Vagina (tissue), 2 donors: Measurements from ENCODE around the gene MIF4GD. TPM values are rescaled to one million over a fixed set of nuclear protein-coding genes. Genes with fewer than 3 reads are reported as not detected.
"Not testable (repeated sequence)": the region's sequence is repeated elsewhere in the genome, so short reads cannot be mapped to it uniquely, and the experiment has no call there.

ENCODE experiments used
- DNase-seq, 2 donors: peaks; one replicate each; pipeline ENCODE4 v3.0.0-alpha.2; 2017; ENCODE audit errors: extremely low spot score in 2 of 2
- H3K27ac ChIP-seq: fragments of 200-600 bp; sonication (generic); one replicate; pipeline ENCODE4 v1.5.1; 2019
- H3K27me3 ChIP-seq: fragments of 200-600 bp; sonication (generic); one replicate; pipeline ENCODE4 v1.5.1; 2019
- H3K36me3 ChIP-seq, 2 donors: fragments of 200-600 bp; sonication (generic); one replicate each; pipeline ENCODE4 v1.5.1; 2017 to 2019
- H3K4me1 ChIP-seq: fragments of 200-600 bp; sonication (generic); one replicate; pipeline ENCODE4 v1.5.1; 2019
- H3K4me3 ChIP-seq, 2 donors: fragments of 200-600 bp; sonication (generic); 1 replicate in 1 of 2; 2 replicates in 1 of 2; pipeline ENCODE4 v1.5.1; 2016 to 2019
- H3K9me3 ChIP-seq: fragments of 200-600 bp; sonication (generic); one replicate; pipeline ENCODE4 v1.5.1; 2019
- POLR2A ChIP-seq, 2 donors: fragments of 450-650 bp; IDR thresholded peaks; one replicate each; pipeline ENCODE4 v1.6.1; 2017; ENCODE audit warnings: antibody characterized with exemption in 2 of 2, mild to moderate bottlenecking in 2 of 2, moderate library complexity in 2 of 2
- POLR2AphosphoS5 ChIP-seq, 2 donors: sonication (generic); formaldehyde crosslinking; IDR thresholded peaks; one replicate each; pipeline ENCODE4 v1.9.0; 2017; ENCODE audit warnings: antibody characterized with exemption in 2 of 2, mild to moderate bottlenecking in 2 of 2, low read depth in 1 of 2; ENCODE audit not compliant: insufficient read depth in 1 of 2
- intact Hi-C: fragments of 100-400 bp; cut with DNase I; formaldehyde crosslinking; loops from one replicate; pipeline ENCODE4 v1.15.1; 2023
- total RNA-seq: library from RNA; depleted of rRNA; stranded (reverse); fragments of >200 nt; gene quantifications from one replicate; pipeline ENCODE4 v1.2.3, GENCODE V29; 2016
- TF ChIP-seq, protein P1 (sequence below), 3 experiments: fragments of 450-650 bp in 2 of 3; fragments of 200-600 bp in 1 of 3; sonication (generic) in 1 of 3; IDR thresholded peaks; one replicate each; pipeline ENCODE4 v1.5.1; 2017 to 2019; ENCODE audit warnings: antibody characterized with exemption in 3 of 3, mild to moderate bottlenecking in 2 of 3, moderate library complexity in 2 of 3

The MIF4GD gene
- total RNA-seq, 1 donor from 2014 or later, result 26.3 TPM

DNA sequence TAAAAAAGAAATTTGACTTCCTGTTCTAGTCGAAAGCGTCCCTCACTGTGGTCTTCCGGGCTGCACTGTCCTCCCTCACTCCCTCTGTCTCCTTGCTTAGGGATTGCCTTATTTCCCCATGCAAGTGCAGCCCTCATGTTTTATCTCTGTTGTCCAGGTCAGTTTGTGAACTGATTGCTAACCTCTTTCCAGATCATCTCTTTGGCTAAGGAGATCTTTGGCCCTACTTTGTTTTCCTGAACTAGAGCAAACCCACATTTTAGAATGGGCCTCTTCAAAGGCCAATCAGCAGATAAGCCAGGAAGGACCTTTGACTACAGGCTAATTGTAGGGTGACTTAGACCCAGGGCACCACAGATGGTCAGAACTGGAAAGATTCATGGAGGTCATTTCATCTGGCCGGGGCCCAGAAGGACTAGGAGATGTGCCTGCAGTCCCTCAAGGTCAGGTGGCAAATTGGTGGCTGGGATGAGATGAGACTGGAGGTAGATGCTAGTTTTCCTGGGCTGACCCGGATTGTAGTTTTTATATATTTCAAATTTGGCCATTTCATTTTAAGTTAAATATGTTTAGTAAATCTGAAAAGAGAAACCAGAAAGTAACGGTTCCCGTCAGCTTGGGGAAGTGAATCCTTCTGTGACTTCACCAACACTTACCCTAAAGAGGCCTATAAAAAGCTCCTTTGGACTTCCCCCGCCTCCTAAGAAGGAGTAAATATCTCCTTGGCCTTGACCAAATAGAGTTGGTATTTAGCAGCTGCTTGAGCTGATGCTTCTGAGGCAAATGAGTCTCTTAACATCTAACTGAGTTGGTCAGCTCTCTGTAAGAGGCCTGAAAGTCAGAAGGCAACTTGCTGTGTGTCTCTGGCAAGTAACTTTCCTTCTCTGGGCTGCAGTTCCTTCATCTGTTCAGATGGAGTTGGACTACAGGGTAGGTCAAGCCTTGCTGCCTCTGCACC lies 24.4 kb upstream of the MIF4GD start:
- Histone ChIP-seq H3K9me3 (no peaks in the 10 kb centered on the region), H3K4me3 (no peak overlapping the region), H3K36me3 (no peaks in the 10 kb centered on the region), H3K27me3 (no peaks in the 10 kb centered on the region), H3K27ac (no peak overlapping the region), H3K4me1 (no peaks in the 10 kb centered on the region)
- TF ChIP-seq, protein P1, sequence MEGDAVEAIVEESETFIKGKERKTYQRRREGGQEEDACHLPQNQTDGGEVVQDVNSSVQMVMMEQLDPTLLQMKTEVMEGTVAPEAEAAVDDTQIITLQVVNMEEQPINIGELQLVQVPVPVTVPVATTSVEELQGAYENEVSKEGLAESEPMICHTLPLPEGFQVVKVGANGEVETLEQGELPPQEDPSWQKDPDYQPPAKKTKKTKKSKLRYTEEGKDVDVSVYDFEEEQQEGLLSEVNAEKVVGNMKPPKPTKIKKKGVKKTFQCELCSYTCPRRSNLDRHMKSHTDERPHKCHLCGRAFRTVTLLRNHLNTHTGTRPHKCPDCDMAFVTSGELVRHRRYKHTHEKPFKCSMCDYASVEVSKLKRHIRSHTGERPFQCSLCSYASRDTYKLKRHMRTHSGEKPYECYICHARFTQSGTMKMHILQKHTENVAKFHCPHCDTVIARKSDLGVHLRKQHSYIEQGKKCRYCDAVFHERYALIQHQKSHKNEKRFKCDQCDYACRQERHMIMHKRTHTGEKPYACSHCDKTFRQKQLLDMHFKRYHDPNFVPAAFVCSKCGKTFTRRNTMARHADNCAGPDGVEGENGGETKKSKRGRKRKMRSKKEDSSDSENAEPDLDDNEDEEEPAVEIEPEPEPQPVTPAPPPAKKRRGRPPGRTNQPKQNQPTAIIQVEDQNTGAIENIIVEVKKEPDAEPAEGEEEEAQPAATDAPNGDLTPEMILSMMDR (IDR thresholded peaks at IDR 0.05), result no peak
- TF ChIP-seq POLR2A (IDR thresholded peaks at IDR 0.05), result peak in 1 of 2 donors; percentile 8
- intact Hi-C loops, result no loop called here
- DNase-seq, result no peak

DNA sequence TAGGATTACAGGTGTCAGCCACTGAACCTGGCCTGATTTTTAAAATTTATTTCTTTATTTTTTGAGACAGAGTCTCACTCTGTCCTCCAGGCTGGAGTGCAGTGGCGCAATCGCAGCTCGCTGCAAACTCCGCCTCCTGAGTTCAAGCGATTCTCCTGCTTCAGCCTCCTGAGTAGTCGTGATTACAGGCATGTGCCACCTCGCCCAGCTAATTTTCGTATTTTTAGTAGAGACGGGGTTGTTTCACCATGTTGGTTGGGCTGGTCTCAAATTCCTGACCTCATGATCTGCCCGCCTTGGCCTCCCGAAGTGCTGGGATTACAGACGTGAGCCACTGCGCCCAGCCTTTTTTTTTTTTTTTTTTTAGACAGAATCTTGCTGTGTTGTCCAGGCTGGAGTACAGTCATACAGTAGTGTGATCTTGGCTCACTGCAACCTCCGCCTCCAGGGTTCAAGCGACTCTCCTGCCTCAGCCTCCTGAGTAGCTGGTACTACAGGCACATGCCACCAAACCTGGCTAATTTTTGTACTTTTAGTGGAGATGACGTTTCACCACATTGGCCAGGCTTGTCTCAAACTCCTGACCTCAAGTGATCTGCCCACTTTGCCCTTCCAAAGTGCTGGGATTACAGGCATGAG lies 21.9 kb upstream of the MIF4GD start:
- H3K27ac ChIP-seq, intact Hi-C loops, H3K4me1 ChIP-seq, H3K4me3 ChIP-seq, H3K36me3 ChIP-seq, DNase-seq, H3K27me3 ChIP-seq, H3K9me3 ChIP-seq: not testable (repeated sequence)

GRCh38 chr17:75289832-75290337 lies 18.9 kb upstream of the MIF4GD start:
- DNase-seq, result no peak
- peak overlapping the region; percentile 83 for H3K27ac ChIP-seq
- no peak for TF ChIP-seq POLR2AphosphoS5 (IDR thresholded peaks at IDR 0.05; ENCODE audit: insufficient read depth in 1 of 2, low read depth in 1 of 2)
- TF ChIP-seq, protein P1 (IDR thresholded peaks at IDR 0.05), result no peak
- TF ChIP-seq POLR2A (IDR thresholded peaks at IDR 0.05), result no peak
- no peaks in the 10 kb centered on the region for H3K9me3 ChIP-seq
- no peaks in the 10 kb centered on the region for H3K36me3 ChIP-seq
- peaks cover 7% of the 10 kb centered on the region for H3K4me1 ChIP-seq
- H3K27me3 ChIP-seq, result no peaks in the 10 kb centered on the region
- H3K4me3 ChIP-seq, result peak overlapping the region; percentile 58 to 70
- intact Hi-C loops, result no loop called here

DNA sequence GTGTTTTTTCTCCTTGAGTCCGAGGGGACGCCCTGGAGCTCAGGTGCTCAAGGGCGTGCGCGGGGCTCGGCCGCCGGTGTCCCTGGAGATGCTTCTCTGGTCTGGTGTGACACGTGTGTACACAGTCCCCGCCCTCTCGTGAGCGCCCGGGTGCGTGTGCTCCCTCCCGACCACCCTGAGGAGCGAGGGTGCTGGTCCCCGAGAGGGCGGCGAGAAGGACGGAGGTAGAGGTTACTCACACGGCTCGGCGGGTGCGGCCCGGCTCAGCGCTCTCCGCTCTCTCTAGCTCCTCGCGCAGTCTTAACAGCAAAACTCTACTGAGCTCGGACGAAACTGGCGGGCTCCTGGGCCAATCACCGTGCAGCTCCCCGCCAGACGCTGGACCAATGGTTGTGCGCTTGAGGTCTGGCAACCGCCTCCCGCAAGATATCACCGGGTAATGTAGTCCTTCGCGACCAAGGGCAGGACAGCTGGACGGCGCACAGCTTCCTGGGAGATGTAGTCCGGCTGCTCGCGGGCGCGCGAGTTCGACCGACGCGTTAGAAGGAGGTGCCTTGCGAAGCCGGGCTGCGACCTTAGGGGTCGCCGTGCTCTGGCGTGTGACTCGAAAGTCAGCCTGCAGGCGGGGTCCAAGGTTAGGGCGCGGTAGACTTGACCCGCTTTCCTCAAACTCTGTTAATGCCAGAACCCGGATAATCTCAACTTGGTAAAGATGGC lies 18.2 kb upstream of the MIF4GD start, which contains the start of gene SLC25A19:
TSS of gene SLC25A19 (minus strand) at position 319 of the 717 bp plus-strand sequence. CDS start 2,669 bp downstream, outside the sequence.
- Histone ChIP-seq H3K27me3 (no peaks in the 10 kb centered on the region), H3K36me3 (no peaks in the 10 kb centered on the region), H3K9me3 (no peaks in the 10 kb centered on the region), H3K4me3 (peak within 1 kb of the TSS; percentile 58 to 70), H3K4me1 (peaks cover 7% of the 10 kb centered on the region), H3K27ac (peak within 1 kb of the TSS; percentile 83)
- intact Hi-C loops, result no loop called here
- DNase-seq, result peak; percentile 99
- TF ChIP-seq POLR2A (IDR thresholded peaks at IDR 0.05), result peak in 1 of 2 donors; percentile 92
- TF ChIP-seq, protein P1 (IDR thresholded peaks at IDR 0.05), result no peak
- peak; percentile 91 to 96 for TF ChIP-seq POLR2AphosphoS5 (IDR thresholded peaks at IDR 0.05; ENCODE audit: insufficient read depth in 1 of 2, low read depth in 1 of 2)

GRCh38 chr17:75288770-75289114 lies 17.7 kb upstream of the MIF4GD start:
- Histone ChIP-seq H3K4me1 (peaks cover 7% of the 10 kb centered on the region), H3K27me3 (no peaks in the 10 kb centered on the region), H3K36me3 (no peaks in the 10 kb centered on the region), H3K9me3 (no peaks in the 10 kb centered on the region), H3K27ac (peak overlapping the region; percentile 83), H3K4me3 (peak overlapping the region; percentile 58 to 70)
- DNase-seq, result no peak
- TF ChIP-seq, protein P1 (IDR thresholded peaks at IDR 0.05), result no peak
- TF ChIP-seq POLR2AphosphoS5 (IDR thresholded peaks at IDR 0.05; ENCODE audit: insufficient read depth in 1 of 2, low read depth in 1 of 2) (no peak), POLR2A (IDR thresholded peaks at IDR 0.05) (no peak)
- intact Hi-C loops, result no loop called here
